Activated CD8-positive, alpha-beta memory T cell treated with anti-CD3 and anti-CD28 coated beads, Interleukin-2, amount 10 ng/mL, durations not matched to agents 7 days and 5 days (primary cell): Measurements from ENCODE around the gene IL20. TPM values are rescaled to one million over a fixed set of nuclear protein-coding genes. Genes with fewer than 3 reads are reported as not detected.

ENCODE experiments used
- ATAC-seq: fragments of 150-1000 bp; cut with Tn5 transposase; one replicate; pipeline ENCODE4 v1.10.0; 2021; ENCODE audit warnings: moderate library complexity
- CTCF ChIA-PET: fragments of 350-600 bp; sonication (Branson Sonifier 250); formaldehyde crosslinking; loops from one replicate; lab custom pipeline; 2021; ENCODE audit warnings: antibody characterized with exemption; lab: Charles Lee
- DNase-seq: peaks from one replicate; pipeline ENCODE4 v3.0.0-alpha.2; 2020
- H3K27ac Mint-ChIP-seq: one replicate; pipeline ENCODE4 v1.8.0; 2021; ENCODE audit warnings: mild to moderate bottlenecking, mixed read lengths
- H3K27me3 Mint-ChIP-seq: one replicate; pipeline ENCODE4 v1.8.0; 2021; ENCODE audit warnings: mixed read lengths
- H3K36me3 Mint-ChIP-seq: one replicate; pipeline ENCODE4 v1.8.0; 2021; ENCODE audit warnings: mild to moderate bottlenecking, mixed read lengths
- H3K4me1 Mint-ChIP-seq: one replicate; pipeline ENCODE4 v1.8.0; 2021; ENCODE audit warnings: mixed read lengths
- H3K4me3 Mint-ChIP-seq: one replicate; pipeline ENCODE4 v1.8.0; 2021; ENCODE audit warnings: mild to moderate bottlenecking, moderate library complexity, mixed read lengths
- H3K9me3 Mint-ChIP-seq: one replicate; pipeline ENCODE4 v1.8.0; 2022; ENCODE audit warnings: low read depth, mixed read lengths
- total RNA-seq, 2 experiments: library from RNA; stranded (reverse); gene quantifications; one replicate each; pipeline ENCODE4 v1.2.3, GENCODE V29; 2021

The IL20 gene
- total RNA-seq, 2 experiments from 2014 or later: not detected

DNA sequence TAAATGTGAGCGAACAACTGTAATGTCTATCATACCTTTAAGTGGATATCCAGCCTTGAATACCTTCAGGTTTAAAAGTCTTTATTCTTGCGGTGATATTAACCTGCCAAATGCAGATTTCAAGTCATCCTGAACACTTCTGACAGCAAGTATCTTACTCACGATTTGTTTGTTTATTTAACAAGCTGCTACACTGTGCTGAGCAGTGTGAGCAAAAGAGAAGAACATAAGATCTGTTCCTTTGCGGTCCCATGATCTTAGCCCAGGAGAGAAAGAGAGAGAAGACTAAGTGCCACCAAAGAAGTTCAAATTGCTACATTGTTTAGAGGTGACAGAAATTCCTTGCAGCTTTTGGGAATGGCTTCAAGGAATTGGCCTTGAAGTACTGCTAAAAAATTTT lies 22.3 kb downstream of the IL20 start:
- H3K4me3 Mint-ChIP-seq: no peak overlapping the region
- no peaks in the 10 kb centered on the region for H3K9me3 Mint-ChIP-seq
- CTCF ChIA-PET: interaction anchor here (1.3 to 2.3 kb wide), 2 partner anchors 24 to 80 kb away, joined by 3 to 5 read pairs; no protein-coding TSS in a partner anchor
- no peak for ATAC-seq
- H3K36me3 Mint-ChIP-seq: no peaks in the 10 kb centered on the region
- peaks cover 13% of the 10 kb centered on the region for H3K4me1 Mint-ChIP-seq
- no peak for DNase-seq
- H3K27ac Mint-ChIP-seq: no peak overlapping the region
- peaks cover 21% of the 10 kb centered on the region for H3K27me3 Mint-ChIP-seq

DNA sequence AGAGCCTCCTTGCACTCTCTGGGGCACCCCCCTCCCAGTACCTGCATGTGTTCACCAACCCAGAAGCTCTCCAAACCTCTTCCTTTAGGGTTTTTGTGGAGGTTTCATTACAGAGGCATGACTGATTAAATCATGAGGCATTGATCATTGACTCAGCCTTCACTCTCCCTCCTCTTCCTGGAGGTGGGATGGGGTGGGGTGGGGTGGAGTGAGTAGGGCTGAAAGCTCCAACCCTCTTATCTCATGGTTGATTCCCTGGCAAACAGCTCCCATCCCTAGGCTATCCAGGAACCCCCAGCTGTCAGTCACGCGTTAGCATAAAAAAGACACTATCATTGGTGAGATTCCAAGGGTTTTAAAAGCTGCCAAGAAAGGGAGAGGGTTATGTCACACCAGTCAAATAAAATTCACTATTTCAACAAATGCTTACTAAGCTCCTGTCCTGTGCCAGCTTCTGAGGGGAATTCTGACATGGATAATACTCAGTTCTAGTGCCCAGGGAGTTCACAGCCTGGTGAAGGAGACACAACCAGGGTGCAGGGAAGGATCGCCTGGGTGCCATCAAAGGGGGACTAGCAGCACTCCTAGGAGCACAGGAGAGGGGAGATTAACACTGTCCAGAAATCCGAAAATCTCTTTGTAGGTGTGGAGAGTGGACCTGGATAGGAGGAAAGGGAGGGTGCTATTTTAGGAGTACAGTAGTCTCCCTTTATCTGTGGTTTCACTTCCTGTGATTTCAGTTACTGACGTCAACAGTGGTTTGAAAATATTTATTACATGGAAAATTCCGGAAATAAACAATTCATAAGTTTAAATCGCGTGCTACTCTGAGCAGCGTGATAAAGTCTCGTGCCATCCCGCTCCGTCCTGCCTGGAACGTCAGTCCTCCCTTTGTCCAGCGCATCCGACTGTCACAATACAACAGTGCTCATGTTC lies 25.0 kb downstream of the IL20 start:
- H3K27ac Mint-ChIP-seq: peak overlapping the region; percentile 26
- DNase-seq: no peak
- H3K9me3 Mint-ChIP-seq: no peaks in the 10 kb centered on the region
- peaks cover 13% of the 10 kb centered on the region for H3K27me3 Mint-ChIP-seq
- no peaks in the 10 kb centered on the region for H3K36me3 Mint-ChIP-seq
- ATAC-seq: no peak
- CTCF ChIA-PET: interaction anchor here (0.8 kb wide), 1 partner anchor 22 kb away, joined by 3 read pairs; no protein-coding TSS in a partner anchor
- no peak overlapping the region for H3K4me3 Mint-ChIP-seq
- H3K4me1 Mint-ChIP-seq: peaks cover 13% of the 10 kb centered on the region

DNA sequence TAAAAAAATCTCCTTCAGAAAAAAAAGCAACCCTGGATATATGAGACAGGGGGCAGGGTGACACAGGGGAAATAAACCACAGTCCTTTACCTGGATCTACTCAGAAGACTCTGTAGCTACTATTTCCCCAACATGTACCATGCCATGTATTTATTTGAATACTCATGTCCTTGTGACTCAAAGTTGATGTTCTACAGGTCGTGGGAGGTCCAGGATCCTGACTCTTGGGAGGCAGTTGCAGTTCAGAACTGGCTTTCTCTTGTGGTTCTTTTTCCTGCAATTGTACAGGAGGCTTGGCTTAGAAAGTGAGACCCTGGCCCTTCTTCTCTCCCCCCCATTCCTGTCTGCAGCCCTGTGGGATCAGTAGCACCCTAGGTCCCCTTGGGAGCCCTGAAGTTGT lies 26.0 kb downstream of the IL20 start:
- CTCF ChIA-PET: no interaction called here
- no peaks in the 10 kb centered on the region for H3K9me3 Mint-ChIP-seq
- H3K27ac Mint-ChIP-seq: no peak overlapping the region
- no peaks in the 10 kb centered on the region for H3K36me3 Mint-ChIP-seq
- DNase-seq (no peak), ATAC-seq (no peak)
- H3K4me1 Mint-ChIP-seq: peaks cover 13% of the 10 kb centered on the region
- H3K27me3 Mint-ChIP-seq: peaks cover 8% of the 10 kb centered on the region
- no peak overlapping the region for H3K4me3 Mint-ChIP-seq

DNA sequence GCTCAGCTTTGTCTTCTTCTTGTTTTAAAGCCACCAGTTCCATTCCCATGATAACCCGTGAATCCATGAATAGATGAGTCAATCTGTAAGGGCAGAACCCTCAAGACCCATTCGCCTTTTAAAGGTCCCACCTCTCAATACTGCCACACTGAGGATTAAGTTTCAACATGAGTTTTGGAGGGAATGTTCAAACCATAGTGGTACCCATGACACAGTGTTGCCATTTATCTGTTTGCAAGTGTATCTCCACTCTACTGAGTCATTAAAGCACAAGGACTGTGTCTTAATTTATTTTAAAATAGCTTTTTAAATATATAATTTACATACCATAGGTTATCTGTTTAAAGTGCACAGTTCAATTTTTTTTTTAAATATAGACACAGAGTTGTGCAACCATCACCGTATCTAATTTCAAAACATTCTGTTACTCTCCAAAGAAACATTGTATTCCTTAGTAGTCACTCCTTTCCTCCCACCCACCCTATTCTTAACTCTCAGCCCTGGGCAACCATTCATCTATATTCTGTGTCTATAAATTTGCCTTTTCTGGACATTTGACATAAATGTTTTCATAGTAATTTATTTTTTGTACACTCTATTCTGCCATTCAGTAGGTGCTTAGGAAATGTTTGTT lies 27.0 kb downstream of the IL20 start:
- H3K36me3 Mint-ChIP-seq: no peaks in the 10 kb centered on the region
- H3K27ac Mint-ChIP-seq: no peak overlapping the region
- H3K27me3 Mint-ChIP-seq: peaks cover 4% of the 10 kb centered on the region
- H3K9me3 Mint-ChIP-seq: no peaks in the 10 kb centered on the region
- DNase-seq: no peak
- ATAC-seq: no peak
- no peak overlapping the region for H3K4me3 Mint-ChIP-seq
- CTCF ChIA-PET: interaction anchor here (1.2 kb wide), 1 partner anchor 90 kb away, joined by 4 read pairs; no protein-coding TSS in a partner anchor
- peaks cover 22% of the 10 kb centered on the region for H3K4me1 Mint-ChIP-seq

DNA sequence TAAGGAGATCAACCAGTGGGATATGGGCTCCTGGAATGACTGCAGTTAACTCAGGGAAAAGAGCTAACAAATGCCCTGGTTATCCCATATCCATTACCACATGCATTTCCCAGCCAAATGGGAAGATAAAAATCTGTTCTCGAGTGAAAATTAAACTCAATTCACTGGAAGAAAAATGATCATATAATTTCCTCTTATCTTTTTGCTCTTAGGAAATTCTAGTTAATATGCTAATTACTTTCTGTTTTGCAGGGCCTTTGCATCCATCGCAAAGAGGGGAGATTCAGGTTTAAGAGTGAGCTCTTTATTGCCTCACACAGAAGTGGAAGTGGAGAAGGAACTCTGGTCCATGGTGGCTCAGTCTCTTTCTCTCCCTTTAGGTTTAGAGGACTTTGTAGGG lies 28.0 kb downstream of the IL20 start:
- peaks cover 24% of the 10 kb centered on the region for H3K4me1 Mint-ChIP-seq
- no peak for ATAC-seq
- no peak overlapping the region for H3K27ac Mint-ChIP-seq
- CTCF ChIA-PET: interaction anchor here (1.2 kb wide), 1 partner anchor 89 kb away, joined by 4 read pairs; no protein-coding TSS in a partner anchor
- H3K27me3 Mint-ChIP-seq: peaks cover 2% of the 10 kb centered on the region
- DNase-seq: no peak
- H3K9me3 Mint-ChIP-seq: no peaks in the 10 kb centered on the region
- no peaks in the 10 kb centered on the region for H3K36me3 Mint-ChIP-seq
- no peak overlapping the region for H3K4me3 Mint-ChIP-seq

DNA sequence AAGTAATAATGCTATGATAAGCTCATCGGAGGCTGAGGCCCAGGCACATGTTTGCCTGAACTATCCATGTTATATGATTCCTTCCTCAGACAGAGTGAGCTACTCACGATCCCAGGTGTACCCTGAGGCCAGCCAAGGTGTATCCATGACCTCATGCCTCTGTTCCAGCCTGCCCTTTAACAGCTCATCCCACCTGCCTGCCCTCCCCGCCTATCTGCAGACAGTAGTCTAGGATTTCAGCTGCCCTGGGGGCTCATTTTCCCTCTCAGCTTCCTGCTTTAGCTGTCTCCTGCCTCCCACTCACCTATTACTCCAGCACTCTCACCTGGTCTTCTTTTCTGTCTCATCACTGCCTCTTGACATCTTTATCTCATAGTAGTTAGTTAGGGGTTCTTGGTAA lies 29.9 kb downstream of the IL20 start:
- Mint-ChIP-seq H3K36me3 (no peaks in the 10 kb centered on the region), H3K27ac (no peak overlapping the region), H3K27me3 (peaks cover 2% of the 10 kb centered on the region), H3K9me3 (no peaks in the 10 kb centered on the region), H3K4me3 (no peak overlapping the region), H3K4me1 (peaks cover 18% of the 10 kb centered on the region)
- ATAC-seq (no peak), DNase-seq (no peak)
- CTCF ChIA-PET: interaction anchor here (0.7 to 1.6 kb wide), 2 partner anchors 17 to 39 kb away, joined by 3 to 5 read pairs; no protein-coding TSS in a partner anchor

DNA sequence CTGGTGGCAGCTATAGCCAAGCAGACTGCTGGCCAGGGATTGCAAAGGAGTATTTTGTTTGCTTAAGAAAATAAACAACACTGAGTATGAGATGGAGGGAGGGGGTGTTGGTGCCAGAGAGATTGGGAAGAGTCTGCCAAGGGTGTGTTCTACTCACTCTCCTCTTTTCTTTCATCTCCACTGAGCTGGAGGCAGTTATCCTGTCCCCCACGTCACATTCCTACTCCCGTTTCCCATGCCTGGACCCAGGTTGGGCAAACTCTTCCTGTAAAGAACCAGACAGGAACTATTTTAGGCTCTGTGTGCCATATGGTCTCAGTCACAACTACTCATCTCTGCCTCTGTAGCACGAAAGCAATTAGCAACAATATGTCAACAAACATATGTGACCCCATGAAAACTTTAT lies 30.4 kb downstream of the IL20 start:
- ATAC-seq (no peak), DNase-seq (peak; percentile 23)
- peaks cover 2% of the 10 kb centered on the region for H3K27me3 Mint-ChIP-seq
- peaks cover 13% of the 10 kb centered on the region for H3K4me1 Mint-ChIP-seq
- CTCF ChIA-PET: interaction anchor here (1.0 to 2.2 kb wide), 3 partner anchors 9 to 38 kb away, joined by 3 to 9 read pairs (median 5); no protein-coding TSS in a partner anchor
- no peak overlapping the region for H3K27ac Mint-ChIP-seq
- H3K4me3 Mint-ChIP-seq: no peak overlapping the region
- no peaks in the 10 kb centered on the region for H3K36me3 Mint-ChIP-seq
- H3K9me3 Mint-ChIP-seq: no peaks in the 10 kb centered on the region

DNA sequence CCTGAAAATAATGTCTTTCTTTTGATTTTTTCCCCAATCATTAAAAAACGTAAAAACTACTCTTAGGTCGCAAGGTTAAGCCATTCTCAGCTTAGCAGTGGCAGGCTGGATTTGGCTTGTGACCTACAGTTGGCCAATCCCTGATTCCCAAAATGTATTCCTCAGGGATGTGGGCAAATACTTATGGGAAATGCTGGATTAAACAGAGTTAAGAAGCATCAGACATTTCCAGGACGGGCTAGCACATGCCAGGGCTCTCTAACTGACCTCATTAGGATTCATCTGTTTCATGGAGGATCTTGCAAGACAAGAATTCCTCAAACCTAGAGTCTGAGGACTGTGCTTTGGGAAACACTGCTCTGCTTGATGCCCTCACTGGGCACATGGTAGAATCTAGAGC lies 30.8 kb downstream of the IL20 start:
- Mint-ChIP-seq H3K9me3 (no peaks in the 10 kb centered on the region), H3K36me3 (no peaks in the 10 kb centered on the region), H3K27me3 (peaks cover 2% of the 10 kb centered on the region), H3K4me3 (no peak overlapping the region), H3K4me1 (peaks cover 11% of the 10 kb centered on the region), H3K27ac (no peak overlapping the region)
- DNase-seq: peak; percentile 2
- no peak for ATAC-seq
- CTCF ChIA-PET: interaction anchor here (1.0 to 2.2 kb wide), 3 partner anchors 9 to 16 kb away, joined by 3 to 9 read pairs (median 5); no protein-coding TSS in a partner anchor

DNA sequence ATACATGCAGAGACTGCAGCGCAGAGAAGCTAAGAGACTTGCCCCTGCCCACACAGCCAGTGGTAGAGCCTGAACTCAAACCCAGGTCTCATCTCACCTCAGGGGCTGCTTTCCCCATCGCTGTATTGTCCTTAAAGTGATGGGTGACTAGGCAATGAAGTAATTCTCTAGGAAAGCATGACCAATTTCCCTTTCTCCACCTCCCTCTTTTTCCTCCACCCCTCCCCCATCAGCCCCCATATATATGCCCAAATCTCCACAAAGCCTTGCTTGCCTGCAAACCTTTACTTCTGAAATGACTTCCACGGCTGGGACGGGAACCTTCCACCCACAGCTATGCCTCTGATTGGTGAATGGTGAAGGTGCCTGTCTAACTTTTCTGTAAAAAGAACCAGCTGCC lies 31.8 kb downstream of the IL20 start, which contains the start of gene IL24:
TSS of gene IL24 (plus strand) at position 269 of the 400 bp plus-strand sequence. CDS start 390 bp downstream, outside the sequence.
- CTCF ChIA-PET: interaction anchor here (0.6 to 2.2 kb wide), 3 partner anchors 13 to 353 kb away, joined by 3 to 9 read pairs (median 3); no protein-coding TSS in a partner anchor
- no peaks in the 10 kb centered on the region for H3K9me3 Mint-ChIP-seq

DNA sequence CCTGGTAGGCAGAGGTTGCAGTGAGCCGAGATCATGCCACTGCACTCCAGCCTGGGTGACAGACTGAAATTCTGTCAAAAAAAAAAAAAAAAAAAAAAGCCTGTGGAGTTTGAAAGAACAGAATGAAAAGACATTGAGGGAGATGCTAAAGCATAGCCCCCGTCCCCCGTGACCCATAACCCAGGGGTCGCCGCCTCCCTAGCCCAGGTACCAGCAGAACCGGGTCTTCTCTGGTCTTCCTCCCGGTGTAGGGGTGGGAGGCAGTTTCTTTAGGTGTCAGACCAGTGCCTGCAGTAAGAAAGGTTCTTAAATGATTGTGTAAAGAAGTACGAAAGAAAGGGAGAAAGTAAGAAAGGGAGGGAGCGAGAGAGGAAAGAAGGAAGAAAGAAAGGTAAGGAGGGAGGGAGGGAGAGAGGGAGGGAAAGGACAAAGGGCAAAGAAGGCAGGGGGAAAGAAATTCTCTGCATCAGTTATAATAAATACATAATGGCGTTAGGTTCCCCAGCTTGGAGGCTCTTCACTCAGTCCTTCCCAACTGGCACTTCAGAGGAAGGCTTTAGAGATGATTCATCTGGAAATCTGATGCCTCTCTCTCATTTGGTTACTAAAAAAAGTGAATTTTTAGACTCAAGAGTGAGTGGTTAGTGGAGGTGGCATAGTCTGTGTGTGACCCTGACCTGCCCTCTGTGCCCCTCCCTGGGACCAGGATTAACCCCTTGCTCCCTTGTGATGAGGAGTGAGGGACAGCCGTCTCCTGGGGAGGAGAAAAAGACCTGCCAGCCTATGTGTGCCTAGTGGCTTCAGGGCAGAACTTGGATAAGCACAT lies 32.9 kb downstream of the IL20 start:
- Mint-ChIP-seq H3K9me3 (no peaks in the 10 kb centered on the region), H3K36me3 (peaks cover 2% of the 10 kb centered on the region), H3K4me3 (no peak overlapping the region), H3K4me1 (peaks cover 11% of the 10 kb centered on the region), H3K27ac (no peak overlapping the region), H3K27me3 (peaks cover 2% of the 10 kb centered on the region)
- CTCF ChIA-PET: interaction anchor here (0.7 to 1.0 kb wide), 2 partner anchors 164 to 449 kb away, joined by 3 read pairs; no protein-coding TSS in a partner anchor
- DNase-seq (peak; percentile 16), ATAC-seq (no peak)

More for the DNA sequence above, 31.8 kb downstream of the IL20 start, which contains the start of gene IL24:
- Mint-ChIP-seq H3K36me3 (no peaks in the 10 kb centered on the region), H3K27ac (no peak within 1 kb of the TSS), H3K4me1 (peaks cover 11% of the 10 kb centered on the region), H3K27me3 (peaks cover 2% of the 10 kb centered on the region), H3K4me3 (no peak within 1 kb of the TSS)
- ATAC-seq: no peak
- DNase-seq: peak; percentile 38

DNA sequence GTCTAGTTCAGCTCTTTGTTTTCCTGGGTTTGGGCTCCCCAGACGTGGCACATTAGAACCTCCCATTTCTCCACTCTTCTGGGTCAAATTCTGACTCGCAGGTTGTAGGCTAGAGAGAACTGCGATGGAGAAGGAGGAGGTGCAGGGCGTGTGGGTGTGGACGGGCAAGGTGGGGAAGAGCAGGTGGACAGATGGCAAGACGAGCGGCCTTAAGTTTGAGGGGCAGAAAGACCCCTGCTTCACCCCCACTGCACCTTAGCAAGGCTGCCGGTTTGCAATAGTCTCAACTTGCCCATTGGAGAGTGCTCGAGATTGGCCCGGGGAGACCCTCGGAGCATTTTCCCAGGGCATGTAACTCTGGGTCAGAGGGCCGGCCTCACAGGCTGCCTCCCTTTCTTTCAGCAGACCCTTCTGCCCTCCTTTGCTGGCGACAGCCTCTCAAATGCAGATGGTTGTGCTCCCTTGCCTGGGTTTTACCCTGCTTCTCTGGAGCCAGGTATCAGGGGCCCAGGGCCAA lies 33.5 kb downstream of the IL20 start:
- Mint-ChIP-seq H3K9me3 (no peaks in the 10 kb centered on the region), H3K4me1 (peaks cover 11% of the 10 kb centered on the region), H3K27me3 (peaks cover 2% of the 10 kb centered on the region), H3K36me3 (peaks cover 5% of the 10 kb centered on the region), H3K27ac (no peak overlapping the region), H3K4me3 (no peak overlapping the region)
- no peak for ATAC-seq
- CTCF ChIA-PET: interaction anchor here (1.0 kb wide), 1 partner anchor 164 kb away, joined by 3 read pairs; no protein-coding TSS in a partner anchor
- peak; percentile 31 for DNase-seq

DNA sequence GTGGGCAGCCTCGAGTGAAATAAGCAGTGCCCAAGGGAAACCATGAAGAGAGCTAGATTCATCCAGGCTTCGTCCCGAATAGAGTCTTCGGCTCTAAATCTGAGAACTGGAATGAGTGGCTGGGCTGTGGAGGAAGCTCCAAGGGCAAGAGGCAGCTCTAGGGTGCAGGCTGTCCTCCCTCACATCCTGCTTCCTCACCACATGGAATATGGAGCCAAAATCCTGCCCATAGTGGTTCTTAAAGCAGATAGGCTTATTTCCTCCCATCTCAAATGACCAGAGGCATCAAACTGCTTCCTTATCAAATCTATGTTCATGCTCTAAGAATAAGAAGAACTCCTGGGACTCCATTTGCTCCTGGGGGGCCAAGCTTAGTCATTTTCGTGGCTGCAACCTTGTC lies 34.3 kb downstream of the IL20 start:
- Mint-ChIP-seq H3K27me3 (peaks cover 2% of the 10 kb centered on the region), H3K9me3 (no peaks in the 10 kb centered on the region), H3K36me3 (peaks cover 10% of the 10 kb centered on the region), H3K27ac (no peak overlapping the region), H3K4me3 (no peak overlapping the region), H3K4me1 (peaks cover 12% of the 10 kb centered on the region)
- no peak for ATAC-seq
- peak; percentile 18 for DNase-seq
- CTCF ChIA-PET: interaction anchor here (0.8 to 2.6 kb wide), 4 partner anchors 9 to 173 kb away, joined by 3 to 11 read pairs (median 6); no protein-coding TSS in a partner anchor
